ENCODE measurements around the gene CAMLG.

- no peak for TF ChIP-seq CTCF (IDR thresholded peaks at IDR 0.05)
- no peak for TF ChIP-seq POLR2A (IDR thresholded peaks at IDR 0.05)
Measured at GRCh38 chr5:134769206-134769605, 30.9 kb downstream of the CAMLG start.
